HEK293T (cell line): ENCODE data around the gene NACC2.

Experiments used
- CTCF ChIA-PET: fragments of 350-600 bp; formaldehyde crosslinking; extraction: SDS; loops from one replicate; lab custom pipeline; 2021; ENCODE audit warnings: antibody characterized with exemption, inconsistent platforms; lab: Yijun Ruan, JAX
- POLR2A ChIA-PET: fragments of 350-600 bp; formaldehyde crosslinking; extraction: SDS; loops from one replicate; lab custom pipeline; 2020; ENCODE audit warnings: antibody characterized with exemption, inconsistent platforms; lab: Yijun Ruan, JAX
- DNase-seq: peaks from one replicate; pipeline ENCODE4 v3.0.0; 2012; ENCODE audit warnings: mixed read lengths; ENCODE audit errors: extremely low spot score
- ARNT ChIP-seq: fragments of 450-650 bp; IDR thresholded peaks from 2 replicates; pipeline ENCODE4 v1.6.1; 2017; ENCODE audit warnings: mild to moderate bottlenecking
- BHLHE40 ChIP-seq: fragments of 450-650 bp; IDR thresholded peaks from 2 replicates; pipeline ENCODE4 v1.6.1; 2016; ENCODE audit warnings: mild to moderate bottlenecking, moderate library complexity, borderline replicate concordance
- CTBP1 ChIP-seq: fragments of 450-650 bp; IDR thresholded peaks from 2 replicates; pipeline ENCODE4 v1.6.1; 2016; ENCODE audit warnings: borderline replicate concordance
- ELF4 ChIP-seq: fragments of 450-650 bp; IDR thresholded peaks from 2 replicates; pipeline ENCODE4 v1.6.1; 2017; ENCODE audit warnings: antibody characterized with exemption
- FOXA1 ChIP-seq: fragments of 450-650 bp; IDR thresholded peaks from 2 replicates; pipeline ENCODE4 v1.6.1; 2016; ENCODE audit warnings: mild to moderate bottlenecking
- FOXK2 ChIP-seq: fragments of 450-650 bp; IDR thresholded peaks from 2 replicates; pipeline ENCODE4 v1.6.1; 2016; ENCODE audit warnings: mild to moderate bottlenecking
- FOXM1 ChIP-seq: fragments of 450-650 bp; IDR thresholded peaks from 2 replicates; pipeline ENCODE4 v1.6.1; 2017; ENCODE audit warnings: mild to moderate bottlenecking, borderline replicate concordance
- HDGF ChIP-seq: fragments of 450-650 bp; IDR thresholded peaks from 2 replicates; pipeline ENCODE4 v1.6.1; 2017; ENCODE audit warnings: antibody characterized with exemption, borderline replicate concordance
- L3MBTL2 ChIP-seq: fragments of 450-650 bp; conservative IDR thresholded peaks from 2 replicates; pipeline ENCODE4 v1.6.1; 2016; ENCODE audit warnings: mild to moderate bottlenecking
- LEF1 ChIP-seq: fragments of 450-650 bp; IDR thresholded peaks from 2 replicates; pipeline ENCODE4 v1.6.1; 2017; ENCODE audit warnings: mild to moderate bottlenecking, borderline replicate concordance
- NFRKB ChIP-seq: fragments of 450-650 bp; IDR thresholded peaks from 2 replicates; pipeline ENCODE4 v1.6.1; 2016; ENCODE audit warnings: mild to moderate bottlenecking, moderate library complexity
- PKNOX1 ChIP-seq: fragments of 450-650 bp; IDR thresholded peaks from 2 replicates; pipeline ENCODE4 v1.6.1; 2016
- SP1 ChIP-seq: fragments of 450-650 bp; IDR thresholded peaks from 2 replicates; pipeline ENCODE4 v1.6.1; 2017
- SUZ12 ChIP-seq: fragments of 450-650 bp; IDR thresholded peaks from 2 replicates; pipeline ENCODE4 v1.6.1; 2016; ENCODE audit warnings: mild to moderate bottlenecking
- TARDBP ChIP-seq: fragments of 450-650 bp; IDR thresholded peaks from 2 replicates; pipeline ENCODE4 v1.6.1; 2016
- ZNF384 ChIP-seq: fragments of 450-650 bp; IDR thresholded peaks from 2 replicates; pipeline ENCODE4 v1.6.1; 2016

Gene NACC2

DNA sequence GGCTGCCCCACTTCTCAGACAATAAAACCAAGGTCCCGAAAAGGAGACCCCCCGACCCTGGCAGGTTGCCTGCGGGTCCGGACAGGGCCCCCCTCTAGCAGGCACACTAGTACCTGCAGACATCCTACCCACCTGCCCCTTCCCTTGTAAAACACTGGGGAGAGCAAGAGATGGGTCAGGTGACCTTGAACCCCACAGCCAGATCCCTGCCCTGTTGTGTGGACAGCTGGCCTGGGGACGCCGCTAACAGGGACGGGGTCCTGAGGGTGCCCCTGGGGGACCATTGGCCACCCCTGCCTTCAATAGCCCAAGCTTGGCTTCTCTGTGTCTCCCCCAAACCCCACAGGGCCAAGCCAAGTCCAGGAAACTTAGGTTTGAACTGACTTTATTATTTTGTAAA lies 88.9 kb downstream of the NACC2 start:
- TF ChIP-seq SP1, result no peak
- TF ChIP-seq FOXM1, result no peak
- TF ChIP-seq ARNT, result no peak
- no peak for TF ChIP-seq NFRKB
- no peak for TF ChIP-seq ELF4
- ChIA-PET CTCF (no interaction called here), POLR2A (no interaction called here)
- DNase-seq, result no peak

GRCh38 chr9:136004712-136005111 lies 90.4 kb downstream of the NACC2 start:
- DNase-seq, result no peak
- ChIA-PET CTCF (no interaction called here), POLR2A (no interaction called here)
- TF ChIP-seq FOXK2, result no peak
- TF ChIP-seq BHLHE40, result no peak
- TF ChIP-seq FOXM1, result no peak
- no peak for TF ChIP-seq HDGF
- TF ChIP-seq SUZ12, result no peak
- TF ChIP-seq ARNT, result no peak
- TF ChIP-seq CTBP1, result no peak
- TF ChIP-seq L3MBTL2, result no peak
- no peak for TF ChIP-seq ELF4
- no peak for TF ChIP-seq LEF1
- TF ChIP-seq NFRKB, result no peak
- TF ChIP-seq FOXA1, result no peak
- TF ChIP-seq ZNF384, result no peak
- no peak for TF ChIP-seq PKNOX1
- TF ChIP-seq SP1, result no peak
- no peak for TF ChIP-seq TARDBP

GRCh38 chr9:136004219-136004618 lies 90.9 kb downstream of the NACC2 start:
- ChIA-PET CTCF (no interaction called here), POLR2A (no interaction called here)
- TF ChIP-seq NFRKB (no peak), PKNOX1 (no peak), FOXK2 (no peak), SUZ12 (no peak), FOXA1 (no peak), FOXM1 (no peak), ELF4 (no peak), LEF1 (no peak), TARDBP (no peak), BHLHE40 (no peak), CTBP1 (no peak), L3MBTL2 (no peak), ZNF384 (no peak), ARNT (no peak)

DNA sequence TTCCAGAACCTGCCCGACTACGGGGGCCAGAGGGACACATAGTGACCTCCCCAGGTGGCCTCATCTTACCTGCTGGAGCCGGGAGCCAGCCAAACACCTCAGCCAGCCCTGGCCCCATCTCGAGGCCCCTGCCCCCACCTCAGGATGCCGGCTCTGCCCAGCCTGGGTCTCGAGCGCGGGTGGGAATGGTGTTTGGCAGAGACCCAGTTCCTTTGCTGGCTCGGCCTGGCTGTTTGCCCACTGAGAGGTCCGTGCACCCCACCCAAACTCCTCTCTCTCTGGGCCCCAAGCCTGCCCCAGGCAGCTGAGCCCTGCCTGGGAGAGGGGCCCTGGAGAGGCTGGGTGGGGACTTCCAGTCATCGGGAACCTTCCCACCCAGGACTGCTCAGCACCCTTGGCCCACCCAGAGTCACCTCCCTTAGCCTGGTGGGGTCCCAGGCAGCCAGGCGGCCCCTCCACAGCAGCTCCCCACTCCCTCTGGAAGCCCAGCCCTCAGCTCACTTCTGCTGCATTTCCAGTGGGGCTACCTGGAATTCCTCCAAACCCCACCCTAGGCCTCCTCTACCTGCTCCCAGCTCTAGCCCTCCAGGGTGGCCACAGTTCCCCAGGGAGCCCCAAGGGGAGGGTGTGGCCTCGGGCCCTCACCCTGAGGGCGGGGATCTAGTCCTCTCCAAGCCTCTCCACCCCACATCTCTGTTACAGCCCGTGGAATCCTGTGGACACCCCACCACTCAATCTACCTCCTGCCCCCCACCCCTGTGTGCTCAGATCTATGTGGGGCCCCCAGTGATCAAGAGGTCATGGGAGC lies 91.5 kb downstream of the NACC2 start:
- no peak for DNase-seq
- TF ChIP-seq SUZ12 (no peak), NFRKB (no peak), ELF4 (no peak)
- ChIA-PET POLR2A (no interaction called here), CTCF (no interaction called here)

More at GRCh38 chr9:136004219-136004618, 90.9 kb downstream of the NACC2 start:
- DNase-seq, result no peak

GRCh38 chr9:136002881-136003280 lies 92.2 kb downstream of the NACC2 start:
- no peak for TF ChIP-seq NFRKB
- TF ChIP-seq ZNF384, result no peak
- TF ChIP-seq BHLHE40, result no peak
- TF ChIP-seq L3MBTL2, result no peak
- TF ChIP-seq SUZ12, result no peak
- no peak for TF ChIP-seq FOXK2
- no peak for TF ChIP-seq FOXA1
- no peak for TF ChIP-seq TARDBP
- no peak for TF ChIP-seq CTBP1
- TF ChIP-seq LEF1, result no peak
- TF ChIP-seq PKNOX1, result no peak
- TF ChIP-seq HDGF, result no peak
- TF ChIP-seq SP1, result no peak
- no peak for TF ChIP-seq ELF4
- TF ChIP-seq ARNT, result no peak
- TF ChIP-seq FOXM1, result no peak
- DNase-seq, result no peak
- ChIA-PET POLR2A (no interaction called here), CTCF (no interaction called here)

DNA sequence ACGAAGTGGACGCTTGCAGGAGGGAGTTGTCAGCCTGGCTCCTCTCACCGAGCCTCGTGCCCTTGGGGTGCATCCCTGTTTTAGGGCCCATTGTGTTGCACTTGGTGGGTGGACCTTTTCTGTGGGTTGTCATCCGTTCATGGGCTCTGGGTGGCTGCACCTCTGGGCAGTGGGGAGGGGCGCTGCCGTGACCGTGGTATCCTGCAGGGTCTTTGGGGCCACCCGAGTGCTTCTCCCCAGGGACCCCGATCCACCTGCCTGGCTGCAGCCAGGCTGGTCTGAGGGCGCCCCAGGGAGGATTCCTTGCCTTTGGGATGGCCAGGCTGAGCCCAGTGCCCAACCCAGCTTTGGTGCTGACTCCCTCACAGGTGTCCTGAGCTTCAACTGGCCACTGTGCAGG lies 92.9 kb downstream of the NACC2 start:
- CTCF ChIA-PET, result no interaction called here
- POLR2A ChIA-PET, result no interaction called here
- no peak for DNase-seq
- no peak for TF ChIP-seq LEF1
- TF ChIP-seq FOXM1, result no peak
- no peak for TF ChIP-seq HDGF
- no peak for TF ChIP-seq ARNT
- no peak for TF ChIP-seq FOXK2
- no peak for TF ChIP-seq PKNOX1
- no peak for TF ChIP-seq TARDBP
- no peak for TF ChIP-seq BHLHE40
- TF ChIP-seq SUZ12, result no peak
- no peak for TF ChIP-seq CTBP1
